Brain pericyte (primary cell): ENCODE data around the gene ITGB8.

ENCODE experiments used
- DNase-seq: peaks from one replicate; pipeline ENCODE4 v3.0.0-alpha.2; 2012; ENCODE audit warnings: low read depth, low spot score

ITGB8 gene

DNA sequence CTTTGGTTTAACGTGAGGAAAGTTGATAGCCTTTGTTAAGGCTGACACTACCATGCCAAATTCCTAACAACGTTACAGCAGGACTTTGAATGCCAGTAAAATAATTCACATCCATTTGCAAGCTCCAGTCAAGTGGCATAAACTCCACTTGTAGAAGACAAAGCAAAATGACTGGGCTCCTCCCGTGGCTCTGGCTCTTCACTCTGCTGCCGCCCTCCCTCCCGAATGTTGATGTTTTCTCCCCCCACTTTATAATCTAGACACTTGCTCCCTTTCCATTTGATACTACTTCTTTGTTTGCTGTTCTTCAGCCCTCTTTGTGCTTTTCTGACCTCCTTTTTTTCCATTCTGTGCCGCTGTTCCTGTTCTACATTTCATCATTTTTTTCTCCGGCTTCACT lies 22.8 kb upstream of the ITGB8 start:
- DNase-seq, result no peak

DNA sequence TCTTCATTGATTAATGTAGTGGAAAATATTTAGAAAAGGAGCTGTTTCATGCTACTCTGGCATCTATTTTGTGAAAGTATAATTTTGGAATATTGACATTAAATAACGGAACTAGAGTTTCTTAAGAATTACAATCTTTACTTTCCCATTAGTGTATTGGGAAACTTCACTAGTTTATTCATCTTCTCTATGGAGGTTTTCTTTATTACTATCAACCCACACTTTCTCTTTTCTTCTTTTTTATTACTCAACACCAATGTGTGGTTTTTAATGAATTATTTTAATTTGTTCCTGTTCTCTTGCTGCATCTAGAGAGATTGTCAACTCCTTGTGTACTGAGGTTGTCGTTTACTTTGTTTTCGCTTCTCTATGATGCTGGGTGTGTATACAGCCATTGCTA lies 20.4 kb upstream of the ITGB8 start:
- DNase-seq, result no peak

DNA sequence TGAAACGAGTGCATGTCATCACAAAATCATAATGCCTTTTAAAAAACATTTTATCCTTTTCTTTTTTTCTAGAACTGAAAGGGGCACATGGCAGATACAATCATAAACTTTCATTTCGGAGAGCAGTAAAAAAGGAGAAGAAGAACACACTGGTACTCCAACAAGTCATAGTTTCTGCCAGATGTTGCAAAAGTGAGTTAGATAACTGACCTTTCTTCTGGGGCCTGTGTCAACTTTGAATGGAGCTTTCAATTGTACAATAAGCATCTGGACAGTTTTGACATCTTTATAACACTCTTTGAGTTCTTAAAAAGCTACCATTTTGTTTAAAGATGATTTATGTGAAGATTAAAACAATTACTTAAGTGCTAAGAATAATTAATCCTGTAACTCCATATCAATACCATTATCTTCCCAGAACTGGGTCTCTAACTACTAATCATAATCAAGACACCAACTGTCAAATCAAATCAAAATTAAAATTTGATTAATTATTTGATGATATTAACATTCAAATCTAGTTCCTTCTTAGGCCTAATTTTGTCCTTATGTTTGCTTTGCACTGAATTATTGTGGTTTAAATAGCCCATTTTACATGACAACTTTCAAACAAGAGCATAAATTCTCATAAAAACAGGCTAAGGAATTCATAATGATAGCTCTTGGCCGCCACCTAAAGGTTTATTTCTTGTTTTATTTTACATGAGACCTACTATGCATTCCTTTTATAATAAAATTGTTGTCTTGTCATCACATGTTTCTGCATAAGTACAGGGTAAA lies 19.5 kb upstream of the ITGB8 start:
- DNase-seq, result peak; percentile 22

DNA sequence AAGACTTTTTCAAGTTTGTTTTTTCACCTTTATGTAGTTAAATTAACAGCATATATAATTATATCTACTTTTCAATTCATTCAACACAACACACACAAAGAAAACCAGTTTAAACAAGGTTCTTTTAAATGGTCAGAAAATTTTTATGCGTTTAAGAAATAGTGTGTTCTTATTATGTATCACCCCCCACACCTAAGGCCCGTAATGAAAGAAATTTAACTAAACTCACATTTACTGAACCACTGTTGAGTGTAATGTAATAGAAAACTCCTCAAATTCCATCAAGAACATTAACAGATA lies 19.0 kb upstream of the ITGB8 start:
- no peak for DNase-seq

DNA sequence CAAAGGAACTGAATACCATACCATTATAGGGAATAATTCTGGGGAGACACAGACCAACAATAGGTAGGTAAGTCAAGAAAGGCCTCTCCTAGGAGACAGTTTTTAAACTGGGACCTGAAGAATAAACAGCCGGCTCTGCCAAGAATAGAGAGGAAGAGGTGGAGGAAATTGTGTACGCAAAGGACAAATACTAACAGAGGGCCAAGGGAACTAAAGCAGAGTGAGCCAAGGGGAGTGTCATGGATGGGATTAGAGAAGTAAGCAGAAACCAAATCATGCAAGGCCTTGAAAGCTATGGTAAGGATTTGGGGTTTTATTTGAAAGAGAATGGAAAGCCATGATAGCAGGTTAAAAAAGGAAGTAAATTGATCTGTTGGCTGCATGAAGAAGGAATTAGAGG lies 18.1 kb upstream of the ITGB8 start:
- DNase-seq, result no peak

DNA sequence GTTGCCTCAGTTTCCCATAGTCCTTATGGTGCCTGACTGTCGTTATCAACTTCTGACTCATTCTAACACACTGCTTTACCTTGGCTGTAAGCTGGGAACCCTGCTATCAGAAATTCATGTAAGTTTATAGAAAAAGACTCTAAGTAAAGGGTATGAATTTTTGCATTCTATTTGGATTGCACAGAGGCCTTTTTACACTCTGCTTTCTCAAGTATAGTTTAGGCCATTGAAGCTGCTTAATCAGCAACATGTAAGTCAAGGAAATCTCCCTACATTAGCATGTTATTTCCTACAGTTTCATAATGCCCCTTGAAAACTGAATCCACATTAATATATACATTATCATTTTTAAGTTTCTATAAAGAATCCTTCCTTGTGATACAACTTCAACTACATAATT lies 17.1 kb upstream of the ITGB8 start:
- no peak for DNase-seq

DNA sequence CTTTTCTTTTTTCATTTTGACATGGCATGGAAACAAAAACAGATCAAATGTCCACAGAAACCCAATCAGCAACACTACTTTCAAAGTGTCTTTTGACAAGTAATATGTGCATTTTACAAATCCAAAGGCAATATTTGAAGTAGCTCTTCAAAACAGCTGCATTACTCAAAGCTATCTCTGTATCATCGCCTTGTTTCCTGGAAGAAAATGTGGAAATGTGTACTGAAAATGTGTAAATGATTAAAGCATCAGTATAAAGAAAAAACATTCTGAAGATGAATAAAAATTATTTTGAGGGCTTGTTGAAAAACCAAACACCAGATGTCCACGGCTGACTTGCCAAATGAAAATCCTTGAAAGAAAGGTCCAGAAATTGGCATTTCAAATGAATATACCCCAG lies 16.5 kb upstream of the ITGB8 start:
- DNase-seq, result no peak

DNA sequence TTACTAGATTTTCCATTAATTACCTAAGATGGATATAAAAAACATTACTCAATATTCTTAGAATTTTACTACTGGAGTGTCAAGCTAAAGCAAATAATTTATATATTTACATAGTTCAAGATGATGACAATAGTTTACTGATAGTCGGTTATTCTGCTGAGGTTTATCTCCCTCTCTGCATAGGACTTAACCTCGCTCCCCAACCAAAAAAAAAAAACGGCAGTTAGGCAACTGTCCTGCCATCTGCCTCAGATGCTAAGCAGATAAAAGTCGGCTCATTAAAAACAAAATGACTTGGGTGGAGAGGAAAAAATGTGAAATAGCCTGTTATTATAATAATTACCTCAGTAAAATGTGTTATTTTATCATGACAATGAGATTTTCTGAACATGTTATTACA lies 14.0 kb upstream of the ITGB8 start:
- no peak for DNase-seq

DNA sequence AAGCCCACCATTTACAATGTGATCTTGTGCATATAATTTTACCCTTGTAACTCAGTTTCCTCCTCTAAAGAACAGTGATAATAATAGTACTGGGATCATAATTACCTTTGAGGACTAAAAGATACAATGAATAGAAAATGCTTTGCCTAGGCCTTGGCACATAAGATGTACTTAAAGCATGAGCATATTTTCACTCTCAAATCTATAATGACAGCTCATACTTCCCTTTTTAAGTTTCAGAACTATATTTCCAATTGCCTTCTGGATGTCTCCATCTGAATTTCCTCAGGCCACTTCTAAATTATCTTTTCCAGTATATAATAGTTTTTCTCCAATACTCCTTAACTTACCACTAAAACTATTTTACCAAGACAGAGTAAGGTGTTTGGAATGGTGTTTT lies 13.3 kb upstream of the ITGB8 start:
- no peak for DNase-seq

DNA sequence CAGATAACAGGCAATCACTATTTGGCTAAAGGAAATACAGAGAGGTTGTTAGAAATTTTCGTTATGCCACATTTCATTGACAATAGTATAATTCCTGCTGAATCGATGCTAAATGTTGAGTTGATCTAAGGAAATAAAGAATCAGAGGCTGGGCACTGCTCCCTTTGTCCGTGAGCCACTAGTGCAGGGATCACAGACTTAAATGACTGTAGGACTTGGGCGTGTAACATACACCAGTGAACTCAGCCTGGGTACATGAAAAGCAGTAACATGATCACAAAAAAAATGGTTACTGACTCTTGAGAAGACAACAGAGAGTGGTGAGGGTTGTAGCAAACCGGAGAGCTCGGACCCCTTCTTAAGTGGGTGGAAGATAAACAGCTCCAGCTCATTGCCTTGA lies 11.8 kb upstream of the ITGB8 start:
- no peak for DNase-seq

DNA sequence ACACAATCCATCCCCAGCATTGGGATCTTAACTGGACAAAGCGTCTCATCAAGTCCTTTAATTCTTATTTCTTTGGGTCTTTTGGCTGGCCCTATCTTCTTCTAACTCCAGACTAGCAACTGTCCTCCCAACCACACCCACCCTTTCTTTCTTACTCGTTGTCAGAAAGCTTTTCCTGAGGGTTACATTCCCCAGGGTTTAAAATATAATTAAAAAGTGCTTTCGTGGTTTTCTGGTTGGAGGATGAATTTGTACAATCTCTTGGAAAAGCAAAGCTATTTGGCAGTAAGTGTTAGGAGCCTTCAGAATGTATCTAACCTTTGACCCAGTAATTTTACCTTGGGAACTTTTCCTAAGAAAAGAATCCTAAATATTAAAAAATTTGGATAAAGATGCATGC lies 10.4 kb upstream of the ITGB8 start:
- DNase-seq, result no peak

DNA sequence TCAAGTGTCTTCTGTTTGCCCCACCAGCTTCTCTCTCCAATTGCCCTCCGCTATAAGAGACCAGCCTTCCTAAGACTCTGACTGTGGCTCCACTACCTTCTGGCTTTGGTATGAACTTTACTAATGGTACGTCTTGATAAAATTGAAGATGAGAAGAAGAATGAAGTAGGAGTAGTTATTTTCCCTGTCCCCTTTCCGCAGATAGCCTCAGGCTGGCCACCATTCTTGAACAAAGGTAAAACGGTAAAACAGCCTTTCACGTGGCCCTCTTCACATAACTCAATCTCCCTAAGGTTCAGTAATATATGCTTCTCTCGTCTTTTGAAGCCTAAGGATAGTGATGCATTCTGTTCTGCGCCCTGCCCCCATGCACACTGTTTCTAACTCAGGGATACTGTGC lies 9.9 kb upstream of the ITGB8 start:
- DNase-seq, result no peak

DNA sequence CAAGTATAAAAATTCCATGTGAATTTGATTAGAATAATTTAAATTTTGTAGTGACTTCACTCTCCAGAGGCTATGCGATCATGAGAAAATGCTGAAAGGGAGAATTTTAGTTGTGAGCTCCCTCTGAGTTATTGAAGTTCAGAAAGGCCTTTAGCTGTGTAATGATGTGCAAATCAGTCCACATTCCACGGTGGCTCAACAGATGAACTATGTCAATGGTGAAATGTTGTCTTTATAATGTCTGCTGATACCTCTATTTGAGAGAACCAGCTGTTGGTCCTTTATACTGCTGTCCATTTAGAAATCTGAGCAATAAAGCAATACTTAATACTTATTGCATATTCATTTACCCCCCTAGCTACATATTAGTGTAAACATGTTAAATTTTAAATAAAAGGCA lies 7.1 kb upstream of the ITGB8 start:
- DNase-seq, result no peak

DNA sequence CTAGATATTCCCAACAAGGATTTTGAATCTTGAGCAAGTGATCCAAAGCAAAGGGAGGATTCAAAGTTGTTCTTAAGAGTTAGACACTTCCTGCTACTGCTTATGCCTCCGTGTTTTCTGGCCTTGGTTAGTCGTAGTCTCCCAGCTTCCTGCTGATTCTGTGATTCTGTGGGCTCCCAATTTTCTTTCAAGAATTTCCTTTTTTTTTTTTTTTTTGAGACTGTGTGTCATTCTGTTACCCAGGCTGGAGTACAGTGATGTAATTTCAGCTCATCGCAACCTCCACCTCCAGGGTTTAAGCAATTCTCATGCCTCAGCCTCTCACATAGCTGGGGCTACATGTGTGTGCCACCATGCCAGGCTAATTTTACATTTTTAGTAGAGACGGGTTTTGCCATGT lies 4.4 kb upstream of the ITGB8 start:
- DNase-seq, result no peak

DNA sequence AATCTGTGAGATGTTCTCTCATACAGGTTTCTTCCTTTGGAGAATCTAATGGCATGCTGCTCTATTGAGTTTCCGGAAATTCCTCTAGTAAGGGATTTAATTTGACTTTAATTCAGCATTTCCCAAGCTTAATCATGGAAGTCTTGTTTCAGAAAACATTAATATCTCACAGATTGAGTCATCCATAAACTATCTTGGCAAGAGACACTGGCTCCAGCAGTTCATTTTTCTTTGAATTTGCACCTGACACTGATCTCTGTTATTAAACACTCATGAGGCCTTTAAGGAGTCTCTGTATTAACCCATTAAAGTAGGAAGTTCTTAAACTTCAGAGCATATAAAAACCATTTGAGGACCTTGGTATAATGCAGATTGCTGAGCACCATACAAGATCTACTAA lies 3.6 kb upstream of the ITGB8 start:
- DNase-seq, result no peak

DNA sequence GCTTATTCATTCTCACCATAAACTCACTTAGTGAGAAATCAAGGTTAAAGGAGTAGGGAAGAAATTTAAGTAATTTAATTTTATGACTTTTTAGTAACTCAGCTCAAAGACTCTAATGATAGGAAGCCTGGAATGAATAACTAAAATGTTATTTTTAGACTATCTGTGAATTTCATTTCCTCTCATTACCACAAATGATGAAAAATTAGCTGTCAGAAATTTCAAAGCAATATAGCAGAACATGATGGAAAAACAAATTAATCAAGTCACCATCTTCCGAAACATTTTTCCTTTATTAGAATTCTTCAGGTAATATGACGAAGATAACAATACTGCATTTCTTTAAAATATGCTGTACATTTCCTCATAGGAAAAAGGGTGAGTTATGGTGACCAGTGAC lies 2.7 kb upstream of the ITGB8 start:
- no peak for DNase-seq

DNA sequence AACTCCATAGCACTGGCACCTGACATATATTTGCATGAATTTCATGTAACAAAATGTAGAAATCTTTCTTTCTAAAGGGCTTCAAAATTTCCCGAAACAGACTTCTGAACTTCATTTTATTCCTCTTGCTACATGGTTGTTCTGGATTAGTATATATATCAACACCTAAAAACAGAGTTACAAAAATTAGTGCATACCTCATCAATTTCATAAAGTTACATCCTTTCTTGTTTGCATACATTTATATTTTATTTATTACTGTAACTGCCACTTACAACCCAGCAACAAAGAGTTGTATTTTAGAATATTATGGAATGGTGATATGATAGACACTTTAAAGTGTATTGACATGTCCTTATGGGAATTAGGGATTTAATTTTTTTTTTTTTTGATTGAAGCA lies 2.0 kb upstream of the ITGB8 start:
- DNase-seq, result no peak

DNA sequence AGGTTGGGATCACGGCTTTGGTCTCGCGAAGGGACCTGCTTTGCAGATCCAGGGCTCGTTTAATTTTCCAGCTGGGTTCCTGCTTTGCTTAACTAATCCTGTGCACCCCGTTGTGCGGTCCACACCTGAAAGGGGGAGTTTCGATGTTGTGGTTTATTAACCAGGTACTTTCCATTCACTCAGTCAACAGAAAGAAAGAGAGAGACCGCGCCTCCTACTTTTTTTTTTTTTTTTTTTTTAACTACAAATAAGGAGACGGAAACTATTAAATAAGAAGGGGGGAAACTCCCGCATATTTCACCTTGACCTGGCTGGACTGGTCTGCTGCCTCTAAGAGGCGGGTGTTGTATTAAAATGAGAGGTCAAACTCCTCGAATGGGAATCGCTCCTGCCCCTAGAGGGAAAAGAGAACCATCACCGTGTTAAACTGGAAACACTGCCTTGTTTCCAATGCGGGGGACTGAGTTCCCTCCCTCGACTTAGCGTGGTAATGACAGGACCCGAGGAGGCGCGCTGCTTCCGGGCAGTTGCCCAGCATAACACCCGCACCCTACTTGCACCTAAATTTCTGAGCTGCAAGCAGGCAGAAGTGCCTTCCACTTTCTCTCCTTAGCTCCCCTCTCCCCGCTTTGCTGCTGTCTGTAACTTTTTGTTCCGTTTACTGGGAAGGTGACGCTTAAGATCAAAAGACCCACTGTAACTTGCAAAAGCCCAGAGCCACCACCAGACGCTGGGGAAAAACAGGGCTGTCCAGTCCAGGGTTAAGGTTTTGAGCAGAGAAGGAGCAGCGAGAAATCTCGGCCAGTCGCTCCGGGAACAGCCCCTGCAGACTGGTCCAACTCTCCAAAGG lies 1.1 kb upstream of the ITGB8 start:
- peak; percentile 20 for DNase-seq

DNA sequence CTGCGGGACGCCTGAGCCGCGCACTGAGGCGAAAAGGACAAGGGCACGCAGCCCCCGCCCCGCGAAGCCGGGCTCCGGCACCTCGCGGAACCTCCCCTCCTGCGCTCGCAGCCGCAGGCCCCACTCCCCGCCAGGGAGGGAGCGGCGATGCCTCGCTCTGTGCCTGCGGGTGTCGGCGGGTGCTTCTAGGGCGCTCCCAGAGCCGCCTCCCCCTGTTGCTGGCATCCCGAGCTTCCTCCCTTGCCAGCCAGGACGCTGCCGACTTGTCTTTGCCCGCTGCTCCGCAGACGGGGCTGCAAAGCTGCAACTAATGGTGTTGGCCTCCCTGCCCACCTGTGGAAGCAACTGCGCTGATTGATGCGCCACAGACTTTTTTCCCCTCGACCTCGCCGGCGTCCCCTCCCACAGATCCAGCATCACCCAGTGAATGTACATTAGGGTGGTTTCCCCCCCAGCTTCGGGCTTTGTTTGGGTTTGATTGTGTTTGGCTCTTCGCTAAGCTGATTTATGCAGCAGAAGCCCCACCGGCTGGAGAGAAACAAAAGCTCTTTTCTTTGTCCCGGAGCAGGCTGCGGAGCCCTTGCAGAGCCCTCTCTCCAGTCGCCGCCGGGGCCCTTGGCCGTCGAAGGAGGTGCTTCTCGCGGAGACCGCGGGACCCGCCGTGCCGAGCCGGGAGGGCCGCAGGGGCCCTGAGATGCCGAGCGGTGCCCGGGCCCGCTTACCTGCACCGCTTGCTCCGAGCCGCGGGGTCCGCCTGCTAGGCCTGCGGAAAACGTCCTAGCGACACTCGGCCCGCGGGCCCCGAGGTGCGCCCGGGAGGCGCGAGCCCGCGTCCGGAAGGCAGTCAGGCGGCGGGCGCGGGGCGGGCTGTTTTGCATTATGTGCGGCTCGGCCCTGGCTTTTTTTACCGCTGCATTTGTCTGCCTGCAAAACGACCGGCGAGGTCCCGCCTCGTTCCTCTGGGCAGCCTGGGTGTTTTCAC lies 519 bp downstream of the ITGB8 start:
- peak; percentile 20 for DNase-seq

DNA sequence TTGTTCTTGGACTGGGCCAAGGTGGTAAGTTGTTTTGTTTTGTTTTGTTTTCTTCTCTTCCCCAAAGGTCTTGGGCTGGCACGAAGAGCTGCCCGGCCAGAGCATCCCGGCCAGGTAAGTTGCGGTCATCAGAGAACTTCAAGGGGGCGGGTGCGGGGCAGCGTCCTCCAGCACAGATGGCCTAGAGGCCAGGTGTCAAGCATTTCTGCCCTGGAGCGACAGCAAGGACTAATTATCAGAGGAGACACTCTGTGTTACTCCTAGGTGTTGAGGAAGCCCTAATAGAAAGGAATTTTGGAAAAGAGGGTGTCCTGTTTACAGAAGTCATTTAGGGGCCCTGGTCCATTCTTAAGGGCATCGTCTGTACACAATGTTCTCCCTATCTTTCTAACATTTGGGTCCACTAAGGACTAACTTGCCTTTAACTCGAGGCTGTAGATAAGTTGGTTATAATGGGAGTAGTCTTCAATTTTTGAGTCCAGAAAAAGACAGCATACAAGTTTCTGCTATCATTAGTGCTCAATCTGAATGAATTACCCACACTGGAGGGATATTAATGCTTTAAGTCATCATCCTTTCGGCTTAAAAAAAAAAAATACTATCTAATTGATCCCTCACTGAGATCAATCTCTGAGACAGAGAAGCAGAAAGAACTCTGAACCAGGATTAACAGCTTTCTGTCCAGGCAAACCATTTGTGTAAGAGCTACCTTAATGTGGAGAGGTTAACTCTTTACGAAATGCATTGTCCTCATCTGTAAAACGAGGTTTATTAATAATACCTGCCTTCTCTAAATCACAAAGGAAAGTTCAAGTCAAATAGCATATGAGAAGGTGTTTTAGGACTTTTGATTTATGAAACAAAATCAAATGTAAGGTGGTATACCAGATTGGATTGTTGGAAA lies 1.5 kb downstream of the ITGB8 start:
- no peak for DNase-seq

DNA sequence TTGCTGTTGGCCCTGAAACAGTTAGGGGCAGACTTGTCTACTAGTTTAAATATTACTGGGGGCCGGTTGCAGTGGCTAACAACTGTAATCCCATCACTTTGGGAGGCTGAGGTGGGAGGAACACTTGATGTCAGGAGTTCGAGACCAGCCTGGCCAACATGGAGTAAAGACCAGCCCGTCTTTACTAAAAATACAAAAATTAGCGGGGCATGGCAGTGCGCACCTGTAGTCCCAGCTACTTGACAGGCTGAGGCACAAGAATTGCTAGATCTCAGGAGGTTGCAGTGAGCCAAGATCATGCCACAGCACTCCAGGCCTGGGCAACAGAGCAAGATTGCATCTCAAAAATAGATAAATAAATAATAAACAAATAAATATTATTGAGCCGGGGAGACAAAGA lies 7.6 kb downstream of the ITGB8 start:
- no peak for DNase-seq
